ENCODE measurements around the gene MOCOS.

MOCOS gene

GRCh38 chr18:36279001-36279400 is 91.7 kb downstream of the MOCOS start:
- no peak for DNase-seq

GRCh38 chr18:36281936-36282335 is 94.6 kb downstream of the MOCOS start:
- no peak for DNase-seq

DNA sequence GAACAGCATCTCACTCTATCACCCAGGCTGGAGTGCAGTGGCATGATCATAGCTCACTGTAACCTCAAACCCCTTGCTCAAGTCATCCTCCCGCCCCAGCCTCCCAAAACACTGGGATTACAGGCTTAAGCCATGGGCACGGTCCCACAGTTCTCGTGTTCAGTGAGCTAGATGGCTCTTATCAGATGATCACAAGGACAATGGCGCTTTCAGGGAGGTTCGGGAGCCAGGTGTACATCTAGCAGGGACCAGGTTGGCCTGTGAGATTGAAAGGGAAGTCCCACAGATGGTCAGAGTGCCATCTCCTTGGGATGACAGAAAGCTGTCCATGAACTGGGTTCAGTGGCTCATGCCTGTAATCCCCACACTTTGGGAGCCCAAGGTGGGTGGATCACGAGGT is 96.2 kb downstream of the MOCOS start:
- DNase-seq: no peak

- DNase-seq: no peak
Observed at GRCh38 chr18:36284268-36284667, 97.0 kb downstream of the MOCOS start.

DNA sequence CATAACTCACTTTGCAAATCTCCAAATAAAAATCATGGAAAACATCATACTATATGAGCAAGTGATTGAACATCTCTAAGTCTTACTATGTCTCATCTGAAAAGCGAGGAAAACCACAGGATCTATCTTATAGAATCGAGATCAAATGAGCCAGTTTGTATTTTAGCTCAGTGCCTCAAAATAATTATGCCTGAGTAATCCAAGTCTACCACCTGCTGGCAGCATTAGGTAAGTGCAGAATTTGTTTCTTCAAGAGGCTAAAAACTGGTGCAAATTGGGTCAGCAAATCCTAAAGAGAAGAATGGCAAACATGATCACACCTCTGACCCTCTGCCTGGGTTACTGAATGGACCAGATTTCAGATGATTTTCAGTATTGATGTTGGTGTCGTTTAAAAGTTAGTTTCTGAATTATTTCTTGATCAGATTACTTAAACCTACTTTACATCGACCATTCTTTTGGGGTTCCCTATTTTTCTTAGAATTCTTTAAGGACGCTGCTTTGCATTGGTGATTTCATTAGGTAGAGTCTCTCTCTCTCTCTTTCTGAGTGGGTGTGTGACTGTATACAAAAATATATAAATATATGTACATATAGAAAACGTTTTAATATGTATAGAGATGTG is 97.5 kb downstream of the MOCOS start:
- peak; percentile 72 for DNase-seq

DNA sequence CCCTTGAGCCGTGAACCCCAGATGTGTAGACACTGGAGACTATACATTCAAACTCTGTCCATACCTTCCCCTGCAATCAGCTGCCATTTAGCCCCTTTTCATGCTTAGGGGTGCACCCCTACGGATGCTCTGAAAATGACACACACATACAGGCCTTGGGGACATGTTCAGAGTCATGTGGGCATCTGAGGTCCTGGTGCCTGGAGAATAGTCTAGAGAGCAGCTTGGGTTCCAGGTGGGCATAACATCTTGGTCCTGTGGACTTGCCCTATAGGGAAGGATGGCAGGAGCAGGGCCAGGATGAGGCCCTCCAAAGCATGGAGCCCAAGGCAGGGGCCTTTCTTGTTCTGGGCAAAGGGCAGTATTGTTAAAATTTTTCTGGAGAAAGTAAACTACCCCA is 100.4 kb downstream of the MOCOS start:
- no peak for DNase-seq

- no peak for DNase-seq
Observed at GRCh38 chr18:36288689-36289088, 101.4 kb downstream of the MOCOS start.

- peak; percentile 81 for DNase-seq
Observed at GRCh38 chr18:36294031-36294430, 106.7 kb downstream of the MOCOS start.

DNA sequence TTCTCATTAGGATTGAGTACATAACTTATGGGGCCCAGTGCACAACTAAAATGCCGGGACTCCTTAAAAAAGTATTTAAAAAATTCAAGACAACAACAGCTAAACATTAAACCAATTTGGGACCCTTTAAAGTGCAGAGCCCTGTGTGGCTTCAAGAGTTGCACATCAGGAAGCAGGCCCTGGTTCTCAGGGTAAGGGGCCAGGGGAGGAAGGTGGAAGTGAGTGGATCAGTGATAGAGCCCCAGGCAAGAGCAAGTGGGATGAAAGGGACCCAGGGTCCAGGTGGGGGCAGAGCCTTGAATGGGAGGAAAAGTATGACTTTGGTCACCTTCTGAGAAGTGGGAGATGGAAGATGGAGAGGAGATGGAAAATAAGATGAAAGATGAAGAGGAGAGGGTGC is 107.9 kb downstream of the MOCOS start:
- no peak for DNase-seq

- DNase-seq: no peak
Observed at GRCh38 chr18:36295880-36296301, 108.6 kb downstream of the MOCOS start.

DNA sequence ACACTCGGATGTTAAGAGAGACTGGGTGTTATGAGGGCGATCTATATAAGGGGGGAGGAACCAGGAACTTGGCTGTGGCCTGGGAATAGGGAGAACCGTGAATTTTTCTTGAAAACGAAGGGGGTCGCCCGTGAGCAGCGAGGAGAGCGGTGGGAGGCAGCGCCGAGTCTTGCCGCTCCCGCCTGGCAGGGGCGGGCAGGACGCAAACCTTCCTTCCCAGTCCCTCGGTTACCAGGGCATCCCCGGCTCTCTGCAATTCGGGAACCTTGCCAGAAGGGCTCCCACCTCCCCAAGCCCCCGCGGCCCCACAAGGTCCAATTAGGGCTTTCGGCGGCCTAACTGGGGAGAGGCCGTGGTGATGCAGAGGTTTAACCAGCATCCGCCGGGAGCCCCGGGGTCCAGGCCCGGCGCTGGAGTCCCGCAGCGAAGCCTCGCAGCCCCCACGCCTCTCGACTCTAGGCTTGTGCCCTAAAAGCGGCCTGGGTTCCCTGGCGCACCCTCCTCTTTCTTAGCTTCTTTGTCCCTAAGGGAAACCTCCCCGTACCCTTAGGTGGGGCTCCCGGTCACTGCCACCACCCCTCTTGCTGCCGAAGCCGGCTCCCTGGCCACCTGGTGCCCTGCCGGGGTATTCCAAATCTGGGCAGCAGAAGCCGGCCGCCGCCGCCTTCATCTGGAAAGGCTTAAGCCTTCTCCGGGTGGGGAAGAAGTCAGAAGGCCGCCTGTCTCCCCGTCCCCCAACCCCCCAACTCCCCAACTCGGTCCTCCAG is 109.5 kb downstream of the MOCOS start:
- peak; percentile 77 for DNase-seq

- peak; percentile 72 for DNase-seq
Observed at GRCh38 chr18:36297417-36298125, 110.3 kb downstream of the MOCOS start, which contains the start of gene FHOD3. TSS of gene FHOD3 (plus strand) at chr18:36297713. CDS start at chr18:36297836, 123 bp downstream.

DNA sequence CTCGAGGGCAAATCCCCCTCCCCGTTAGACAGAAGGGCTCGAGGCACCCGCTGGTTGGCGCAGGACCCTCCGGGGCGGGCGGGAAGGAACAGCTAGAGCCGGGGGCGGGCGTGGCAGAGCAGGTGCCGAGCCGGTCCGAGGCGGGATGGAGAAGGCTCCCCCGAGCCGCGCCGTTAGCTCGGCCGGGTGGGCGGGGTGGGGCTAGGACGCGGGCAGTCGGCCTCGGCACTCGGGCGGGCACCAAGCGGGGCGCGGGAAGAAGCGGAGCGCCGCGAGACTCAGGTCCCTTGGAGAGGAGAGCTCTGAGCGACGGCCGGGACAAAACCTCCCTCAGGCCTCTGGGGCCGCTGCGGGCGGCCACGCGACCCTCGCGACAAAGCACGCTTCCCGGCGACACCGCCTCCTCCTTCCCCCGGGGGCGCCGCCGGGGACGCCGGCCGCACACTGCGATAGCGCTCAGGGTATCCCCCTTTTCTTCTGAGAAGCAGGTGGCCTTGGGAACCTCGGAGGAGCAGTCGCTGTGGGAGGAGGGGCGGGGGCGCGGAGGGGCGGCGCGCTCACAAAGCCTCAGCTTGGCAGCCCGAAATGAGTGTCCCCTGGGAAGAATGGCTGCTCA is 110.9 kb downstream of the MOCOS start:
- no peak for DNase-seq

DNA sequence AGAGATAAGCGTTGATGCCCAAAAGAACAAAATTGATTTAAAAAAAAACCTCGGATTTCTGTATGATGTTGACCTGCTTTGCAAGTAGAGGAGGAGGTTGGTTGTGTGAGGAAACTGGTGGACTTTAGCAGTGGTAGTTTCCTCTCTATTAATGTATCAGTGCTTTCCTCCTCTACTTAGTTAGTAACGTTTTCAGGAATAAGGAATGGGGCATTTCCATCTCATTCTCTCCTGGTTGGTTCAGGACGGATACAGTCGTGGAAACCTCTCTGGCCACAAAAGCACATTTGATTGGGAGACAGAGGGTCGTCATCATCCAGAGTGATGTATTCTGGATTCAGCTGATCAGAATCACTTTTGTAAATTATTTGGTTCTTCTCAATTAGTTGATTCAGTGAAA is 111.7 kb downstream of the MOCOS start:
- no peak for DNase-seq

DNA sequence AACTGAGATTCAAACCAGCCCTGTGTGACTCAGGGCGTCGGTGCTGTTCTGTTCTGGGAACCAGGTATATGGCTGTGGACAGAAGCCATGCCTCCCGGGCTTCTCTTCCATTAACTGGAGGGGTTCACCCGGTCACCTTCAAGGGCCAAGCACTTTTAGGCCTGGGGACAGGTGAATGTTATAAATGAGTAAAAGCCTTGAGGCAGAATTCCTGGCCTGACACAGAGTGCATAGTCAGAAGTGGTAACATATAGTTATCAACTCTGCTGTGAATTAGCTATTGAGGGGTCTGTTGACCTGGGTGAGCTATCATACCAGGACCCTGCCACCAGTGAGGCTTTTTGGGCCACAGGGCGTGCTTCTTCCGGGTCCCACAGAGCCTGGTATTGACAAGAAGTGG is 112.9 kb downstream of the MOCOS start:
- no peak for DNase-seq

GRCh38 chr18:36301884-36302283 is 114.6 kb downstream of the MOCOS start:
- DNase-seq: no peak

GRCh38 chr18:36302676-36303075 is 115.4 kb downstream of the MOCOS start:
- no peak for DNase-seq

DNA sequence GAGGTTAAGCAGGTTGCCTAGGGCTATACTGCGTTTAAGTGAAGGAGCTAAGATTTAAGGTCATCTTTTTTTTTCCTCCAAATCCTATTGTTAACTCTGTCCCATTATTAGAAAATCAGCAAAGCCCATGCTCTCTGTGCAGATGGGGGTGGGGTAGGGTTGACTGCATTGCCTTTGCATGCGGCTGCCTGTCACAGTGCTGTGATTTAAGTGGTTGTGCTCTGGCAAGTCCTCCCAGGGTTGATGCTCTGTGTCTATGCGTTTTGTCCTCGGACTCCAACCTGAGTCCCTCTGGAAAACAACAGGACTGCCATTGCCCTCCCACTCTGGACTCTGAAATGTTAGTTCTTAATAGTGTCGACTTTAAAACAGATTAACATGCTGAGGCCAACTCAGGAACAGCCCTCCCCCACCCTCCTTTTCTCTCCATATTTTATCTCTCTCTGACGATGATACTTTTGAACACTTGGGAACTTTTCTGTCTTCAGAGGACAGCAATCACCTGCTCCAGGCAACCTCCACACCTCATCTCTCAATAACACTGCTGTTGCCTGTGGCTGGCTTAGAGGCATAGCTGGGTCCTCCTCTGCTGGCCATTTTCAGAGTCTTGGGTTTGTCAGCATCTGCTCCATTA is 116.0 kb downstream of the MOCOS start:
- DNase-seq: no peak

- DNase-seq: no peak
Observed at GRCh38 chr18:36304723-36305122, 117.4 kb downstream of the MOCOS start.

GRCh38 chr18:36305375-36305774 is 118.1 kb downstream of the MOCOS start:
- DNase-seq: no peak

GRCh38 chr18:36307513-36307912 is 120.2 kb downstream of the MOCOS start:
- DNase-seq: no peak

DNA sequence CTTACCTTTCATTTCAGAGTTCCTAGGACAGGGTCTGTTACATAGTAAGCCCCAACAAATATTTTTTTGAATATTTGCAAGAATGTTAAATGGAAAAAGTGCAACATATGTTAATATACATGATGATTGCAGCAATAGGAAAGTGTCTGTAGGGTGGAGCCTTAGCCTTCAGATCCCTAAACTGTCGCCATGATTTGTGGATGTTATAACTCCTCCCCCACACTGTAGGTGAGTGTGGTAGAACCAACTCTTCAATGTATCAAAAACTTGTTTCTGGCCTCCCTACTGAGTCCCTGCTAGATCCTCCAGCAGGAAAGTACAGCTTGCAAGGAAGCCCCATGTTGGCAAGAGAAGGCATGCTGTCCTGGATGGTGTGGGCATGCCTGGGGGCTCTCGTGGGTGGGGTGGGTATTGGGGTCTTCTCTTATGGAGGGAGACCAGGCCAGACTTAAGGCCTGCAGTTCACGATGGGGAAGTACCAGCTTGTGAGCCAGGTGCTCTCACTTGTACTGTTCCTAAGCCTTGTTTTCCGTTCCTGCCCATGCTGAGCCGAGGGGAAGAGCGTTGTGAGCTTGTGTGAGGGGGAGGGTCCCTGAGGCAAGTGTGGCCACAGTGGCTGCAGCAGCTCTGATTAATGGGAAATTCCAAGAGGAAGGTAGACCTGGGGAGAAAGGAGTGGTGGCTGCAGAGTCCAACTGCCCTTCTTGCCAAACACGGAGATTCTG is 121.6 kb downstream of the MOCOS start:
- DNase-seq: peak; percentile 19

All from fibroblast of upper back skin (primary cell).